CMK (cell line): Measurements from ENCODE around the gene PLCG2.
"Not testable (repeated sequence)": the region's sequence is repeated elsewhere in the genome, so short reads cannot be mapped to it uniquely, and the experiment has no call there.

Experiments used
- DNase-seq: peaks from one replicate; pipeline ENCODE4 v3.0.0-alpha.2; 2010; ENCODE audit warnings: low read depth

The PLCG2 gene

DNA sequence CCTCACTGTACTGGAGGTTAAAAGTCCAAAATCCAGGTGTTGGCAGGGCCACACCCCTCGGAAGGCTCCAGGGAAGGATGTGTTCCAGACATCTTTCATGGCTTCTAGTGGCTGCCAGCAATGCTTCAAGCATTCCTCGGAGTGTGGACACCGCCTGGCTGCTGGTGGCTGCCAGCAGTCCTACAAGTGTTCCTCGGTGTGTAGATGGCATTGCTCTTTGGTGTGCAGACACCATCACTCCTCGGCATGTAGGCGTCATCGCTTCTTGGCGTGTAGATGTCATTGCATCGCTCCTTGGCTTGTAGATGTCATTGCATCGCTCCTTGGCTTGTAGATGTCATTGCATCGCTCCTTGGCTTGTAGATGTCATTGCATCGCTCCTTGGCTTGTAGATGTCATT is 98.4 kb downstream of the PLCG2 start:
- not testable (repeated sequence) for DNase-seq

DNA sequence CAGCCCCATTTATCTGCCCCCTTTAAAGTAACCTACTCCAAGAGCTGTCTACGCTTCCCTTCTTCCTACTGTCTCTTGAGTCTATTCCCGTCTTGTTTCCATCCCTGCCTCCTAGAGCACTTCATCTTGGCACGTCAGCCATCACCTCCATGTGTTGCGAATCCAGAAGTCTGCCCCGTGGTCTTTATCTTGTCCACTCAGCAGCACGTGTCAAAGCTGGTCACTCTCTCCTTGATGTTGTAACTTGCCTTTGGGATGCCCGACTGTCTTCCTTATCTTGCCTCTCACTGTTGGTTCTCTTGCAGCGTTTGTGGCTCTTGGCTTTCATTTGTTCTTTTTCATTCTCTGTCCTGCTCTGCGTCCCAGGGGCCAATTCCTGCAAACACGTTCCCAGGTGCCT is 99.4 kb downstream of the PLCG2 start:
- DNase-seq = no peak

DNA sequence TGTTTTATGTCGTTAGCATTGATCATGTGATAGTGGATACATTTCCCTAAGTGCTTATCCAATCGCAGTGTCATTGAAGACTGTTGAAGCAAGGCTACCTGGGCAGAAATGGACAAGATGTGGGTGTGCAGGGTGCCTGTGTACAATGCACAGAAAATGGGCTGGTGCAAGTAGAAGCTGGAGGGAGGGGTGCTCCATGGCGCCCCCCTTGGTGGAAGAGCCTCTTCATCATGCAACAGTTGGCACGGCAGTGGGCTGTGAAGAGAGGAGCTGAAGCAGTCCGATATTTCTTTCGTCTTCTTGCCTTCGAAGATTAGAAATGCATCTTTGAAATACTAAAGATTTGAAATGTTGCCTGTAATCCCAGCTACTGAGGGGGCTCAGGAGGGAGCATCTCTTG is 100.5 kb downstream of the PLCG2 start:
- no peak for DNase-seq

DNA sequence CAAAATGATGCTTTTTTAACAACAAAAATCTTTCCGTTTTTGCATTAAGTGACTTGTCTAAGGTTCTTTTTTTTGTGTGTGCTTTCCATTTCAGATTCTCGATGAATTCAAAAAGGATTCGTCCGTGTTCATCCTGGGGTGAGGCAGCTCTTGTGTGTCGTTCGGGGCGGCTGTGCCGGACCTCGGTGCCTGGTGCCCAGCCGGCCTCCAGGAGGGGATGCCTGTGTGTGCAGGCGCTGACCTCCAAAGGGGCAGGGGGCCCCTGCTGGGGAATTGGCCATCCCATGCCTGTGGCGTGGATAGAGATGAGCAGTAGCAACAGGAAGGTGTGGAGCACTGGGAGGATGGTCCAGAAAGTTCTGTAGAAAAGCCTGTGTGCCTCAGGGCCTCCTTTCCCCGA is 101.7 kb downstream of the PLCG2 start:
- DNase-seq = no peak

DNA sequence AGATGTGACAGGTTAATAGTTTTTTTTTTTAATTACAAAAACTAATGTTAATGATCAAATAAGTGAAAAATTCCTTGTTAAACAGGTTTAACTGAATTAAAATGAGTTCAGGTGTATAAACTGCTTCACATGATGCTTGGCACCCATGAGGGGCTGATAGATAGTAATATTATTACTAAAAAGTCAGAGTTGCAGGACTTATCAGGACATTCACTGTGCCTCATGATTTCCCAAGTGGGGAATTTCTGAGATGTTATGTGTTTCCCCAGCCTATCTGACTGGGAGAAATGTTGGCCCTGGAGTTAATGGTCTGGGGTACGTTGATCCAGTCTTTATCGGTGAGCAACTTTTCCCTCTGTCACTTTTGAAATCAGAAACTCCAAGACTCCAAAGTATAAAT is 102.1 kb downstream of the PLCG2 start:
- no peak for DNase-seq

DNA sequence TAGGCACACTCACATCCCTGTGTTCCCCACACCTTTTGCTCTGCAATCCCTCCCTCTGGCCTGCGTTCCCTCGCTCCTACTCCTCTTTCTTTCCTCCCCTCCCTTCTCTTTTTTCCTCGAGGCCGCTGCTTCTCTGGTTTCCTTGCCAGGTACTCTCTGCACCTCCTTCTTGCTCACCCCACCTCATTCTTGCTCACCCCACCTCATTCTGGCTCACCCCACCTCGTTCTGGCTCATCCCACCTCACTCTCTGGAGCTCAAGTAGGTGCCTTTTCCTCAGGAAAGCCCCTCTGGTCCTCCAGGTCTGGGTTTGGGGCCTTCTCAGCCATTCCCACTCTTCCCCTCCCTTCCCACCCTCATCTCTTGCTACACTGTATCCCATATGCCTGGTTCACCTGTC is 103.5 kb downstream of the PLCG2 start:
- DNase-seq = no peak

DNA sequence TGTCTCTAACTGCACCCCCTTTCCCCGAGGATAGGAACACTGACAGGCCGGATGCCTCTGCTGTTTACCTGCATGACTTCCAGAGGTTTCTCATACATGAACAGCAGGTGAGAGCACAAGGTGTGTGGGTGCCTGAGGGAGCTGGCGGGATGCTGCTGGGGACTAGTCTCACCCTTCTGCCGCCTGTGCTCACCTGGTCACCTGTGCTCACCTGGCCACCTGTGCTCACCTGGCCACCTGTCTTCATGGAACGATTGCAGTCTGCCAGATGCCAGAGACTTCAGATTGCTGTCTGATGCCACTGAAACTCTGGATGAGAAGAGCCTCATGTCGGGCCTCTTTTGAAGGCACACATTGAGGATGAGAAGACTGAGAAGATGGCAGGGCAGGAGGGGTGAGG is 104.1 kb downstream of the PLCG2 start:
- no peak for DNase-seq

DNA sequence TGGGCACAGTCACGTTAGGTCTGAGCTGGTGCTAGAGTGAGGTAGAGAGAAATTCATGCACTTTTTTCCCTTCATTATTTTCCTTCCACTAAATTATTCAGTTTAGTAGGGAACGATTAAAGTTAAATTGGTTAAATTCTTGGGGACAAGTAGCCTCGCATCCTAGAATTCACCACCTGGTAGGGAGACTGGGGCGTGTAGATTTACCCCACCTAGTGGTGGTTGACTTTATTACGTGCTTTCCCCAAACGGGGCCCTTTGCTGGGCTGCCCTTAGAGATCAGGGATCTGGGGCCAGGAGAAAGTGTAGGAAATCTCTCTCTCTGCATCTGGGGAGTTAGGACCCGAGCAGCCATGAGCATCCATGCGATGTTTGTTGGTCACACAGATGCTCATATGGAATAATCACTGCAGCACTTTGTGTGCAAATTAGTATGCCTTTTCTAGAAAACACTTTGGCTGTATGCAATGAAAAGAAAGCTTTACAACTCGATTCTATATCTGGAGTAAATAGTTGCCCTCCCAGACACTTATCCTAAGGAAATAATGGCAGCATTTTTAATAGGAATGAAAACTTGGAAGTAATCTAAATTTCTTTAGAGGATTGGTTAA is 107.0 kb downstream of the PLCG2 start:
- peak; percentile 31 for DNase-seq

DNA sequence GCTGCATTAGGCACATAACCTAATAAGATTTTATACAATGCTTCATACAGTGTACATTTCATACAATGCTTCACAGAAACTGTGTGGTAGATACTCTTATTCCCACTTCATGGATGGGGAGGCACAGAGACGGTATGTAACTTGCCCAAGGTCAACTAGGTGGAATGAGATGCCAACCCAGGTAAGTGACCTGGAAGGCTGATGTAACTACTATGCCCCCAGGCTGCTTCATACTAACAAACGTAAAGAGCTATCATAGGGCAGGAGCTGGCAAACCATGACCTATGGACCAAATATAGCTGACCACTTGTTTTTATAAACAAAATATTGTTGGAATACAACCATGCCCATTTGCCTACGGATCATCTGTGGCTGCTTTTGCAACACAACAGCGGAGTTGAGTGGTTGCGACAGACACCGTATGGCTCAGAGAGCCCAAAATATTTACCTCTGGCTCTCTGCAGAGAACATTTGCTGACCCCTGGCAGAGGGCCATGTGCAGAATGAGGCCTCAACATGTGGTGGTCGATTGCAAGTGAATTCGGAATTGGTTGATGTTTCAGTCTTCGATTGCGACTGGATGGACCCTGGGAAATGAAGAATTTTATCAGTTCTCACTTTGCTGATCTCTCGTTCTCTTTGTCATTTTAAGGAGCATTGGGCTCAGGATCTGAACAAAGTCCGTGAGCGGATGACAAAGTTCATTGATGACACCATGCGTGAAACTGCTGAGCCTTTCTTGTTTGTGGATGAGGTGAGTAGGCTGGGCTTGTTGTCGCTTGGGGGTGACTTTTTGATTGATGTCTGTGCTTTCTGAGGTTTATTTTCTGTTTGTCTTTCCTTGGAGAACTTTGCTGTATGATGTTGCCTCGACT is 109.7 kb downstream of the PLCG2 start:
- DNase-seq = no peak

DNA sequence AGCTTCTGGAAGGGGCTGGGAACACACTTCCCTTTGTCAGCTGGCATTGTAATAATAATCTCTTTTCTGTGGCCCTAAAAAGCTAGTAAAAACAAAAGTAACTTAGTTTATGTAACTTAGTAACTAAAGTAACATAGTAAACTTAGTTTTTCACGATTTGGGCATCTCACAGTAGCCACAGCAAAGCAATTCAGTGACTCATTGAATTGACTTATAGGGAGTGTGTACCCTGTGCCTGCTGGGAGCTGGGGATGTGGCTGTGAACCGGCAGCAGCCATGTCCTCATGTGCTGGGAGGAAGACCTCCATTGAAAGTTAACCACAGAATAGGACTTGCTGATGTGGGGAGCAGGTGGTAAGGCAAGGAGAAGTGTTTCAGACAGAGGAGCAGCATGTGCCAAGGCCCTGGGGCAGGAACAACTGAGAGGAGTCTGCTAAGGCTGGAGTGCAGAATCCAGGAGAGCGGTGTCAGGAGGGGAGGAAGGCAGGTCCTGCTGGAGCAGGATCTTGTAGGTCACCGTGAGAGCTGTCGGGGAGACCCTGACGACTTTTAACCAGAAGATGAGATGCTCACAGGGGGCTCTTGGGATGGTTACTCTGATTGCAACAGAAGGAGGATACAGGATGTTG is 112.8 kb downstream of the PLCG2 start:
- no peak for DNase-seq

DNA sequence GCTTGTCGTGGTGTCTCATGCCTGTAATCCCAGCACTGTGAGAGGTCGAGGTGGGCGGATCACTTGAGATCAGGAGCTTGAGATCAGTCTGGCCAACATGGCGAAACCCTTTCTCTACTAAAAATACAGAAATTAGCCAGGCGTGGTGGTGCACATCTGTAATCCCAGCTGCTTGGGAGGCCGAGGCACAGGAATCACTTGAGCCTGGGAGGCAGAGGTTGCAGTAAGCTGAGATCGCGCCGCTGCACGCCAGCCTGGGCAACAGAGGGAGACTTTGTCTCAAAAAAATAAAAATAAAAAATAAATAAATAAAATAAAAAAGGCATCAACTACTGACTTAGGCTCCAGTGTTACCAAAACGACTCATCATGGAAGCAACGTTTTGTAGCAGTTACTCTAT is 115.5 kb downstream of the PLCG2 start:
- DNase-seq = no peak

DNA sequence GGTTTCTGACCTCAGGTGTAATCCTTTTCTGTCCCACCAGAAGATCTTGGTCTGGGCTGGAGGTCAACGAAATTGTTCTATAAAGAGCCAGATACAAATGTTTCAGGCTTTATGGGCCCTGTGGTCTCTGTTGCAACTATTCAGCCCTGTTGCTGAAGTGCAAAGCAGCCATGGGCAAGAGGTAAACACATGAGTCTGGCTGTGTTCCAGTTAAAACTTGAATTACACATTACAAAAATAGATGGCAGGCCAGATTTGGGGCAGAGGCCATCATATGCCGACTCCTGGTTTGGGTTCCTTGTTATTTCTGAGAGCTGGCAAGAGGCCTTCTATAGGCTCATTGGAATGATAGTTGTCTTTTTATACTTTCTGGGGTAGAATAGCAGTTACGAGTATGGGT is 117.8 kb downstream of the PLCG2 start:
- DNase-seq = no peak

DNA sequence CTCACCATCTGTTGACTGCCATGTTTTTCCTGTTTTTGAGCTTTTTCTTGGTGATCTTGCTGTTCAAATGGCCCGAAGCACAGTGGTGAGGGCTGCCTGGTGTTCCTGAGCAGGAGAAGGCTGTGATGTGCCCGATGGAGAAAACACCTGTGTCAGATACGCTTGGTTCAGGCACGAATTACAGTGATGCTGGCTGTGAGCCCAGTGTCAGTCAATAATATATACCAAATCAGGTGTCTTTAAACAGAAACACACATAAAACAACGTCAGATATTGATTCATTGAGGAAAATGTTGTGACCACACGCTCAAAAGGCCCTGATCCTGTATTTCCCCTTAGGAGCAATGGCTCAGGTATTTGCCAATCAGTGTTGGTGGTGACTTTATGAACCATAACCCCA is 120.5 kb downstream of the PLCG2 start:
- no peak for DNase-seq

DNA sequence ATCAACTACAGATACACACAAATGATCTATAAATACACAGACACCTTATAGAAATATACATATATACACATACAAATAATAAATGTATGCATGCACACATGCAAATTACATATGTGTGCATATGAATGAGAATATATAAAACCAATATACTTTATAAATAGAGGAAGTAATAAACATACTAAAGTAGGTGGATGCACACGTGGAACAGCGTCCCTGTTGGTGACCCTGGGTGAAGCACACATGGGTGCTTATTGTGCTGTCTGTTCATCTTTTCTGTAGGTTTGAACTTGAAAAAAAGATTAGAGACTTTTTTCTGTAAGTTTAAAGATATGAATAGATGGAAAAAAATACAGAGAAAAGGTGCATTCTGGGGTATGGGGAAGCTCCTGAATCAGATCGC is 120.9 kb downstream of the PLCG2 start:
- DNase-seq = no peak

DNA sequence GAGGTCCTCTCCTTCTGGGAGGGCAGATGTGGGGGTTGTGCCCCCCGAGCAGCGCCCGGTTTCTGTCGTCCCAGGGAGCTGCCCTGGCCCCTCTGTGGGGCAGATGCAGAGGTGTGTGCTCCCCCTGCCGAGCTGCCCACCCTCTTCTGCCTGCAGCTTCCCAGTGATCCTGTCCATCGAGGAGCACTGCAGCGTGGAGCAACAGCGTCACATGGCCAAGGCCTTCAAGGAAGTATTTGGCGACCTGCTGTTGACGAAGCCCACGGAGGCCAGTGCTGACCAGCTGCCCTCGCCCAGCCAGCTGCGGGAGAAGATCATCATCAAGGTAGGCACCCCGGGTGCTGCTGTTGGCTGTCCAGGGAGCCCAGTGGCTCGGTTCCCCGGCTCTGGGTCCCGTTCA is 121.4 kb downstream of the PLCG2 start:
- DNase-seq = no peak

DNA sequence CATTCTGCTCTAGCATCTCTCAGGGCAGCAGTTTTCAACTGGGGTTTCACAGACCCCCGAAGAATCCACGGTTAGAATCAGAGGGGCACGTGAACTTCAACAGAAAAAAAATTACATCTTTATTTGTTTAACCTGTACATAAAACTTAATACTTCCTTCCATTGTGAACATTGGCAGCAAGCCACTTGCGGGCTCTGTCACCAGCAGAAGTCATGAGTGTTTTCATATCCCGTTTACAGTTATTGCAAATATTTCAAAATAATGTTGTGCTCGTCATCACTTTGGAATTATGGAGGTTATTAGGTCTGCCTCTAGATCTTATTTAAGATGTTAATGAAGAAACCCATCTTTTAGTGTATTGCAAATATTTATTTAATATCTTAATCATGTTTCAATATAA is 122.4 kb downstream of the PLCG2 start:
- no peak for DNase-seq

DNA sequence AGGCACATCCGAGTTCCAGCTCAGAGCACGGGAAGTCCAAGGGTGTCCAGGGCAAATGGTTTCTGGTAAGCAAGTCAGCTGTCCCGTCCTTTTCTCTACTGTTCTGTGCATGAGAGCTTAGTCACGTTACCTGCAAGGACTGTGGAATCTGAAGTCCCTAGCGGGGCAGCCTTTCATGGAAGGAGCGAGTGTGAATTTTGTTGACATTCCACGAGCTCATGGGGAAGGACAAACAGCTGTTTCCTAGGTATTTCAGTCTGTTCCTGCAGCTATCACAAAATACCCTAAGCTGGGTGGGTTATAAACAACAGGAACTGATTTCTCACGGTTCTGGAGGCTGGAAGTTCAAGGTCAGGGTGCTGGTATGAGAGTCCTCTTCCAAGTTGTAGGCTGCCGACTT is 122.9 kb downstream of the PLCG2 start:
- DNase-seq = no peak

DNA sequence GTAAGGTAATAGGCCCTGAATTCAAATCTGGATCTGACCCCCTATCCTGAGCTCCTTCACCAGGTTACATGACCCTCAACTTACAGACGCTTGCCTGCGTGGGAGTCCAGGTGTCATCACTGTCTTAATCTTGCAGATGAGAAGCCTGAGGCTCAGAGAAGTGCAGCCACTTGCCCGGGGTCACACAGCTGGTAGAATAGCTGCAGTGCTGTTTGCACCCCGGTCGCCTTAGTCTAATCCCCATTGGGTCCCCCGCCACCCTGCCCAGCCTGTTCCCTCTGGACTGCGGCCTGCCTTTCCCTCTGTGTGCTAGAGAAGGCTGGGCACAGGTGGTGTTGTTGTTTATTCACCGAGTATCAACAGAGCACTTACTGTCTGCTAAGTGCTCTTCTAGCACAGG is 125.2 kb downstream of the PLCG2 start:
- DNase-seq = no peak

DNA sequence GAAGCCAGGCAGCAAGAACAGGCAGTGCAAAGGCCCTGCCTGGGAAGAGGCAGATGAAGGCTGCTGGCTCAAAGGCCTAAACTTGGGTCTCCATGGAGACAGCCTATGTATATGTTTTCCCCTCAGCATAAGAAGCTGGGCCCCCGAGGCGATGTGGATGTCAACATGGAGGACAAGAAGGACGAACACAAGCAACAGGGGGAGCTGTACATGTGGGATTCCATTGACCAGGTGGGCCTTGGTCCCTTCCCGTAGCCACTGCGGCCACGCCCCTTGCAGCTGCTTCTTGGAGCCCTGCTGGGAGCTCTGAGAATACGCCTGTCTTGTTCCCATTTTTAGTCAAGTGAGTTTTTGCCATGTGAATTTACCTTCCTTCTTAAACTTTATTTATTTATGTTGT is 126.2 kb downstream of the PLCG2 start:
- no peak for DNase-seq

DNA sequence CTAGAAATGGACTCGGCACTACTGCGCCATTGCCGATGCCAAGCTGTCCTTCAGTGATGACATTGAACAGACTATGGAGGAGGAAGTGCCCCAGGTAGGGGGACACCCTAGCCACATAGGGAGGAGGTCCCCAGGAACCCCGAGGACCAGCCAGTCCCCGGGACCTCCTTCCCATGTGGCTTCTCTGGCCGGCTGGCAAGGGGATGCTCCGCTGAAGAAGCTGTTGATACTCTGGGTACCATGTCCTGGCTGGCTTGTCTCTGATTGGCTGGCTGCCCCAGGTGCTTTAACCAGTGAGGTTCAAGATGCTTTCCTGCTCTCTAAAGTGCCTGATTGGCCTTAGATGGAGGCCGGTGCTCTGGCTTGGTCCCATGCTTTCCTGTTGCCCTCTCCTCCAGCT is 128.6 kb downstream of the PLCG2 start:
- no peak for DNase-seq

DNA sequence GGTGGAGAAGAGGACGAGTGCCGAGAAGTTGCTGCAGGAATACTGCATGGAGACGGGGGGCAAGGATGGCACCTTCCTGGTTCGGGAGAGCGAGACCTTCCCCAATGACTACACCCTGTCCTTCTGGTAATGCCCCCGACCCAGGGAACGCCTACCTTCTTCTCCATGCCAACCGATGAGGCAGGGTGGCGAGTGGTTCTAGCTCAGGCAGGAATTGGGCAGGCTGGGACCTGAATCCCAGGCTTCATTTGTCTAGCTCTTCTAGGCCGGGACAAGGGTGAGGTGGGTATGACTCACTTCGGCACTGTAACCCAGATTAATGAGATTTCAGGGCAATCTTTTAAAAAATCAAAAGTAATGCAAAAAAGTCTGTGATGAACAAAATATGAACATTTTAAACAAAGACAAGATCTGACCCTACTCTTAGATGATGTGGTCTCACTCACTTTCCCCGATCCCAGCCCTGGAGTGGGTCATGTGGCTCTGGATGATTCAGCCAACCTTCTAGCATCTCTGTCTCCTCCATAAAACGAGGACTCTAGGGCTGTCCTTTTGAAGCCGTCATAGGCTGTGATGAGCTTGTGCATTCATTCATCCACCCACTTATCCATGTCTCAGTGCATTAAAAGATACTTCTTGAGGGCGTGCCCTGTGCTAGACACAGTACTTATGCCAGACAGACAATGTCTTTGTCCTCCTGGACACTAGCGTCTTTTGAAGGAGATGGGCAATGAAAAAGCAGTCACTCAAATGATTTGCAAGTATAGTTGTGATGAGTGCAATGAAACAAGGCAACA is 129.6 kb downstream of the PLCG2 start:
- DNase-seq = no peak

DNA sequence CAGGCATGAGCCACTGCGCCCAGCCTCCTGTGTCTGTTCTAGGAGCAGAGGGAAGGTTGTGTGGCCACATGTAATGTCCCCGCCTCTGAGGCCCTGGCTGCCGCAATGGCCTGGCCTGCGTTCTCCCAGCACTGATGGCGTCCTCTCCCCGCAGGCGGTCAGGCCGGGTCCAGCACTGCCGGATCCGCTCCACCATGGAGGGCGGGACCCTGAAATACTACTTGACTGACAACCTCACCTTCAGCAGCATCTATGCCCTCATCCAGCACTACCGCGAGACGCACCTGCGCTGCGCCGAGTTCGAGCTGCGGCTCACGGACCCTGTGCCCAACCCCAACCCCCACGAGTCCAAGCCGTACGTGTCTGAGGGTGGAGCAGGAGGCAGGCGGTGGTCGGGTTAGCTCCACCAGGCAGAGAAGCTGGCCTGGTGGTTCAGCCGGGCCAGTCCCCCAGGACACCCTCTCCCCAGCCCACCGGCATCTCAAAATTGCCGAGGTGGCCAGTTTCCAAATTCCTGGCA is 131.3 kb downstream of the PLCG2 start:
- DNase-seq = no peak
